NCI-H2196 treated with DMSO at 0.1 percent for 48 hours (cell line): ENCODE results near the gene RB1.

Experiments
- DNase-seq: peaks from one replicate; lab custom pipeline; 2025; ENCODE audit not compliant: unreplicated experiment; lab: John Stamatoyannopoulos, UW

The RB1 gene

DNA sequence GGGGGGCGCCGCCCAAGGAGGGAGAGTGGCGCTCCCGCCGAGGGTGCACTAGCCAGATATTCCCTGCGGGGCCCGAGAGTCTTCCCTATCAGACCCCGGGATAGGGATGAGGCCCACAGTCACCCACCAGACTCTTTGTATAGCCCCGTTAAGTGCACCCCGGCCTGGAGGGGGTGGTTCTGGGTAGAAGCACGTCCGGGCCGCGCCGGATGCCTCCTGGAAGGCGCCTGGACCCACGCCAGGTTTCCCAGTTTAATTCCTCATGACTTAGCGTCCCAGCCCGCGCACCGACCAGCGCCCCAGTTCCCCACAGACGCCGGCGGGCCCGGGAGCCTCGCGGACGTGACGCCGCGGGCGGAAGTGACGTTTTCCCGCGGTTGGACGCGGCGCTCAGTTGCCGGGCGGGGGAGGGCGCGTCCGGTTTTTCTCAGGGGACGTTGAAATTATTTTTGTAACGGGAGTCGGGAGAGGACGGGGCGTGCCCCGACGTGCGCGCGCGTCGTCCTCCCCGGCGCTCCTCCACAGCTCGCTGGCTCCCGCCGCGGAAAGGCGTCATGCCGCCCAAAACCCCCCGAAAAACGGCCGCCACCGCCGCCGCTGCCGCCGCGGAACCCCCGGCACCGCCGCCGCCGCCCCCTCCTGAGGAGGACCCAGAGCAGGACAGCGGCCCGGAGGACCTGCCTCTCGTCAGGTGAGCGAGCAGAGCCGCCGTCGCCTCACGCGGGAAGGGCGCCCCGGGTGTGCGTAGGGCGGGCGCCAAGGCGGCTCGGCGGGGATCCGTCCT, at the start of gene RB1:
TSS of gene RB1 (plus strand) at position 393 of the 784 bp plus-strand sequence. CDS start at position 555, 162 bp downstream.
- peak; percentile 48 for DNase-seq

DNA sequence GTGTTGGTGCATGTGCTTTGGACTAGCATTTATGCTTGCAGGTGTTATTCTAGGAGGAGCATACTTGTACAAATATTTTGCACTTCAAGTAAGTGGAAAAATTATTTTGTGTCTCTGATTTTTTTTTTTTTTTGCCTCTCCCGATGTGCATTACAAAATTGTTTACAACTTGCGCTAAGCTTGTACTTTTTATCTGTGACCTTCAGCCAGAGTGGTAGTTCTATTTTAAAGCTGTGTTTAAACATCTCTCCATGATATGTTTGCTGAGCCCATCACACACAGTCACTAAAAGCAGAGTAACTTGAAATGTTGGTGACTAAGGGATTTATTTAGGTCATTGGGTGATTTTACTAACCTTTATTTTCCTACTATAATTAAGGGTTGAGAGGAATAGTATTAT, 49.7 kb upstream of the RB1 start:
- DNase-seq: no peak

DNA sequence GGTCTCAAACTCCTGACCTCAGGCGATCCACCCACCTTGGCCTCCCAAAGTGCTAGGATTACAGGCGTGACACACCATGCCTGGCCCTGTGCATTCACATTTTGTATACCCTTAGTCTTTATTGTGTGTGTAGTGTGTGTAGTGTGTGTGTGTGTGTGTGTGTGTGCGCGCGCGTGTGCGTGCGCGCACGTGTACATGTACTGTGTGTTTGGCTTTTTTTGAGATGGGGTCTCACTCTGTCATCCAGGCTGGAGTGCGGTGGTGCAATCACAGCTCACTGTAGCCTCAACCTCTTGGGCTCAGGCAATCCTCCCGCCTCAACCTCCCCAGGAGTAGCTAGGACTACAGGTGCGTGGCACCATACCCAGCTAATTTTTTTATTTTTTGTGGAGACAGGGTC, 48.5 kb upstream of the RB1 start:
- DNase-seq: no peak

DNA sequence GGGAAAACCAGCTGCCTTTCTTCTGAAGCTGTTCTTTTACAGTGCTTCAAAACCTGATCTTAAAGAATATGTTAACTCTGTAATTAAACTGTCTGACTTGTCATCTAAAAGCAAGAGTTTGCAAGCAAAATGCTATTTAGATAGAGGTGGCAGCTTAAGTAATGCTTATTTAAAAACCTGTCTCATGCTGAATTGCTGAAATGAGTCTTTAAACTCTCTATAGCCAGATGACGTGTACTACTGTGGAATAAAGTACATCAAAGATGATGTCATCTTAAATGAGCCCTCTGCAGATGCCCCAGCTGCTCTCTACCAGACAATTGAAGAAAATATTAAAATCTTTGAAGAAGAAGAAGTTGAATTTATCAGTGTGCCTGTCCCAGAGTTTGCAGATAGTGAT, 47.6 kb upstream of the RB1 start:
- DNase-seq: no peak

DNA sequence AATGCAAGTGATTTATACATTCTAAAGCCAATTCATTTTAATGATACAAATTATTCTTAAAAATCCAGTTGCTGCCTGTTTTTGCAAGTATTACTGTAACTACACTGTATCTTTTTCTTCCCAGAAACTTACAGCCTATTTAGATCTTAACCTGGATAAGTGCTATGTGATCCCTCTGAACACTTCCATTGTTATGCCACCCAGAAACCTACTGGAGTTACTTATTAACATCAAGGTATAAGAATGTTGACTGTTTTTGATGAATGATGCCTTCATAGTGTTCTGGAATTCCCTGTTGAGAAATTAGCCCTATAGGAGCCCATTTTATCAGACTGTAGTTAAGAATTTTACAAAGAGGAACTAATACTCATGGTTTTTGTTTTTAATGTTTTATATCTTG, 45.5 kb upstream of the RB1 start:
- no peak for DNase-seq

DNA sequence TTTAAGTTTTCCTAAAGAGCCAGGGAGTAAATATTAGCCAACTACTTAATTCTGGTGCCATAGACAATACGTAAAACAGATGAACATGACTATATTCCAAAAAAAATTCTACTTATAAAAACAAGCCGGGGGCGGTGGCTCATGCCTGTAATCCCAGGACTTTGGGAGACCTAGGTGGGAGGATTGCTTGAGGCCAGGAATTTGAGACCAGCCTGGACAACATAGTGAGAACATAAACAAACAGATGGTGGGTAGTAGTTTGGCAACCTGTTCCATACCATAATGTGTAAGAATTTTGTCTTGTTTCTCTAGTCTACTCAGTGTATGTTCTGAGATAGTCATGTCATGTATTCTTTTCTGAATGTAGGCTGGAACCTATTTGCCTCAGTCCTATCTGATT, 45.1 kb upstream of the RB1 start:
- DNase-seq: no peak

DNA sequence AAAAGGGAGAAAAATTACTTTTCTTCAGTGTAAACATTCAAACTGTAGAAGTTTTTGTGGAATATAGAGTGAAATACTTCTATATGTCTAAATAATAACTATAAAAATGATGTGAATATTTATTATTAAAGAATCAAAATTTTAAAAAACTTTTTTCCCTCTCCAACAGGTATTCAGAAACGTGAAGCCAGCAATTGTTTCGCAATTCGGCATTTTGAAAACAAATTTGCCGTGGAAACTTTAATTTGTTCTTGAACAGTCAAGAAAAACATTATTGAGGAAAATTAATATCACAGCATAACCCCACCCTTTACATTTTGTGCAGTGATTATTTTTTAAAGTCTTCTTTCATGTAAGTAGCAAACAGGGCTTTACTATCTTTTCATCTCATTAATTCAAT, 42.6 kb upstream of the RB1 start:
- DNase-seq: no peak

DNA sequence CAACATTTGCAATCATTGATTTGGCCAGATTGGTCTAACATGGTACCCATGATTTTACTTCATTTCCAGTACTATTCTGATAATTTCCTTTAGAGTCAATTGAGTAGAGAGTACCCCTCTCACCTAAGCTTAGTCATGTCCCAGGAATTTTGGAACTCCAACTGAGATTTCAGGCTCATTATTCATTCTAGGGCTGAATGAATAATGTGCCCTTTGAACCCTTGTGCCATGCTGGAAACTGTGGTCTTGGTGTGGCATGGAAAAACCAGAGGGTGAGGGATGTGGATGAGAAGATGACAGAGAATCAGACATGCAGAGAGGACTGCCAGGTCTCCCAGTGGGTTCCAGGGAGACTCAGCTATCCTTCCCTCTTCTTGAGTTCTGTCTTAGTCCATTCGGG, 40.4 kb upstream of the RB1 start:
- DNase-seq: no peak

DNA sequence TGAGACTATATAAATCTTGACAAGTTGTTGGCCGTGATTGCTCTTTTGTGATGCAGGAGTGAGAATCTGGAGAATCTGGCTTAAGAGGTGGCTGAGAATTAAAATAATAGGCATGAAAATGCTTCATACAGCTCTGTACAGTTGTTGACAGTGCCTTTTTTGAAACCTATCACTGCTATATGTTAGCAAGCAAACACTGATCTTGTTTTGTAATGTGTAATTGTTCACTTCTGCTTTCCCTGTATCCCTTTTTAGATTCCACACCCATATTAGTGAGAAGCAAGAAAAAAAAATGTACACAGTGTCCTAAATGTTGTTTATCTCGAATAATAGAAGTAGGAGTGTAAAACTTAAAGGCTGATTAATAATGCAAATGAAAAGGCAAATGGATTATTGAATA, 39.5 kb upstream of the RB1 start:
- DNase-seq: no peak

DNA sequence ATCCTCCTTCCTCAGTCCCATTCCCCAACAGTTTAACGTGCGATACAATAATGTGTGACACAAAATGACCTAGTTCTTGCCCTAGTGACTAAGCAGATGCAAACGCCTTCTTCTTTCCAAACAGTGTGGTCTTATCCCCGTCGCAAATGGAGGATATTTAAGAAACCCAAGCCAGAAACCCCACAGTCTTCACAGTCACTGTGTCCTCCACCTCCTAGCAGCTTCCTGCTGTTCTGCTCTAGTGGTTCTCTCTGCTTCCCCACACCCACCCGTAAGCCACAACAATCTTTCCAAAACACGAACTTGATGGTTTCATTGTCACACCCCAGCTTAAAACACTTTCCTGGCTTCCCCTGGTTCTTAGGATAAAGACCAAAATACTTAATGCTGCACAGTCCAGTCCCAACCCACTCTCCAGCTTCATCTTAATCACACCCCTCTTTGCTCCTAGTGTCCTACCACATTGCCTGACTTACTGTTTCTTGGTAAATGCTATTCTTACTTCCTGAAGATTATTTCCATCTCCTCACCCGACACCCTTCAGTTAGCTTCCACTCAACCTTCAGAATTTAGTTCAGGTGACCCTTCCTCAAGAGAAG, 38.2 kb upstream of the RB1 start:
- no peak for DNase-seq

DNA sequence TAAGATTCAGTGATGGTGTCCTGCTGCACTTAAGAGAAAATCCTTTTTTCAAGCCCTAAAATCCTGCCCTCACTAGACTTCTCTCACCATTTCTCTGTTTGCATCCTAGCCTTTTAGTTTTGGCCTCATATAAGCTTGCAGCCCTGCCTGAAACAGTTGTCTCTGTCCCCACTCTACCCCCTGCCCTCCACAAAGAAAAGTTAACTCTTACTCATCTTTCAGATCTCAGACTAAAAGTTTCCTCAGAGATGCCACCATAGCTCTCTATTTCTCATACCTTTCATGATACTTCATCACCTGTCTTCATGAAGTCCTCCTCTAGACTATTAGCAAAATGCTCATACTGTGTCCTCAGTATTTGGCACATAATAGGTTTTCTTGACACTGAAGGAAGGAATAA, 37.4 kb upstream of the RB1 start:
- no peak for DNase-seq

DNA sequence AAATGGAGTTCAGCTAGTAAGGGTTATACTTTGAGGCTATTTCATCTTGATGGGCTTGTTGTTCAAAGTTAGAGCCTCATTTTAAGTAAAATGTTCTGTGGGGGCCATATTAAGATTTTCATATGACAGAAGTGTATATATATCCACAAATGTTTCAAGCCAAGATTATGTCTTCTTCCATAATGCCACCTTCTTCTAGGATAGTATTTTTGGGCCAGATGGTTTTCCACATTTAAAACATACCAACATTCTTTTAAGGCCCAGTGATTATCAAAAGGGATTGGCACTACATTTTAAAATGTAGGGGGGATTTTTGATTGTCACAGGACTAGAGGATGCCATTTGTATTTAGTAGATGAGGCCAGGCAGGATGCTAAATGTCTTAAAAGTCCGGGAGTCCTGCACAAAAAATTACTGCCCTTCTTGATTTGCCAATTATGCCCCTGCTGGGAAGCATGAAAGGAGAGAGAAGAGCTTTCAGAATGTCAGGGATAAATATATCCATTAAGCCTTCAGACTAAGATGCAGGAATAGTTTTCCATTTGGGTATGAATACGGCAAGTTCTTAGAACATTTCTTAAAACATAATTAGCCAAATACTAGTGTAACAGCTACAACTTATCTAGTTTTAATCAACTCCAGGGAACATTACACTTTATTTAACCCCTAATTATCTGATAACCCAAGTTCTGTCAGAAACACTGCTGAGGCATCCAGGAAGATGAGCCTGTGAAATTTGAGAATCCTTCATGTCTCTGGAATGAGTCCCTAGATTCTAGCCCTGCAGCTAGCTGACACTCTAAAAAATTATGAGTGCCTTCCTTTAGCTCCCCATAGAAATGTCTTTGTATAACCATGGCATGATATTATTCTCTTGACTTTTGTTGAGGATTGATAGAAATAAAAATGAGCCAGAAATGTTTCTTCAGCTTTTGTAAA, 36.6 kb upstream of the RB1 start:
- DNase-seq: no peak

DNA sequence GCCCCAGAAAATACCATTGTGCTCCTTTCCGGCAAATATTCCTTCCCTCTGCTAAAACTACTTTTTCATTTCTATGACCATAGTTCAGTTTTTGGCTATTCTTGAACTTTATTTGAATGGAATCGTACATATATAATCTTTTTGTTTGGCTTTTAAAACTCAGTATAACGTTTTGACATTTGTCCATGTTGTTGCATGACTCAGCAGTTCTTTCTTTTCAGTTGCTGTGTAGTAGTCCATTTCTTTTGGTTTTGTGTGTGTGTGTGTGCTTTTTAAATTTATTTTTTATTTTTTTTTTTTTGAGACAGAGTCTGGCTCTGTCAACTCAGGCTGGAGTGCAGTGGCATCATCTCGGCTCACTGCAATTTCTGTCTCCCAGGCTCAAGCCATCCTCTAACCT, 35.5 kb upstream of the RB1 start:
- no peak for DNase-seq

DNA sequence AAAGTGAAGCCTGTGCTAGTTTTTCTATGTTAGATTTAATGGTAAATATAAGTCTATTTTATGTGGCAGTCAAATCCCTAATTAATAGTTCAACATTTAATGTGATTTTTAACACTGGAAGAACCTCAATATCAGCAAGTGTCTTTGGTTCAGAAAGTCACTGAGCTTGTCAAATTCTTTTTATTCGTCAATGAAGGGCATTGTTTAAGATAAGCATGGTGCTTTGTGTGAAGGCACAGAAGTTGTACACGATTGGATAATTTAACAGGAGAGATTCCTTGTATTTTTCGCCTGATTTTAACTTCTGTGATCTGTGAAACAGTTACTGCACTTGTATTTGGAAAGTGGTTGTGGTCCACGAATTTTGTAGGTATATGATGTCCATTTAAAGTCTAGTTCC, 30.2 kb upstream of the RB1 start:
- no peak for DNase-seq

DNA sequence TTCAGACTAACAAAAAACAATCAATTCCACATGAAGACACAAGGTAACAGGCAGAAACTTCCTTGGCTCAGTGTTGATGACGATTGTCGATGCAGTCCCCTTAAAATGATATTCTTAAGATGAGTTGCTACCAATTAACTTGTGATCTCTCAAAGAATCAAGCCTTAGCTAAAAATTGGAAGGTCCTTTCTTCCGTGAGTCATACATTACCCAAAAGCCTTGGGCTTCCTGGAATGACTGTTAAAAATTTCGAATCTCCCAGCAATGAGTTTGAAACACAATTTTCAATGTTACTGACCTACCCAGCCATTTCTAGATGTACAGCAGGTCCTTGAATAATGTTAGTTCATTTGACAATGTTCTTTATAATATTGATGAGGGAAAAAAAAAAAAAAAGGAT, 28.0 kb upstream of the RB1 start:
- DNase-seq: no peak

DNA sequence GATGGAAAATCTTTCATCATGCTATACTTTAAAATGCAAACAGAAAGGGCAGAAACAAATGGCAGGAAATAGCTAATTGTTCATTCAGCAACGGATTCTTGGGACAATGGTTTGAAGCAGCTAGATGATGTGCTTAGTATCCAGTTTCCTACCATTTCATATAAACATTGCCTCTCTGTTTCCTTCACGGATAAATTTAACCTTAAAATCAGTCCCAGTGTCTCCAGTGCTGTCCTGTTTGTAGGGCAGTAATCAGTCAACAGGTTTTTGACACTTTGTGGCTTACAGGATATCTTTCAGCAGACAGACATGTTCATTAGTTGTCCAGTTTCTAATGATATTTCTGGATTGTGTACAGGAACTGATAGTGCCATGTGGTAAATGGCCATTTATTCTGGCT, 24.7 kb upstream of the RB1 start:
- no peak for DNase-seq

DNA sequence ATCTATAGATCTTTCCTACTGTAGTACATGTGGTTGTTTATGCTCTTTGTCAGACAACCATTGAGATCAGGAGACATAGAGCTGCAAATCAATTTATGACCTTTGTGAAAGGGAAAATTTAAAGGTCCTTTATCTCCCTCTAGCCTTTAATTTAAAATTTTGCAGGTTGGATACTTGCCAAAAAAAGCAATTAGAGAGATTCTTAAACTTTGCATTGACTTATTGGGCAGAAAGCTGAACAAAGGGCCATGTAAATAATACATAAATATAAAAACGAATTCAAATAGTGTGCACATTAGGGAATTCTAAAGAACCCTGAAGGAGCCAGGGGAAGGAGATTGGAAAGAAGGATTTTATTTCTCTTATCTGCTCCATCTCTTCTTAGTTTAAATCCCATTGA, 22.0 kb upstream of the RB1 start:
- no peak for DNase-seq

DNA sequence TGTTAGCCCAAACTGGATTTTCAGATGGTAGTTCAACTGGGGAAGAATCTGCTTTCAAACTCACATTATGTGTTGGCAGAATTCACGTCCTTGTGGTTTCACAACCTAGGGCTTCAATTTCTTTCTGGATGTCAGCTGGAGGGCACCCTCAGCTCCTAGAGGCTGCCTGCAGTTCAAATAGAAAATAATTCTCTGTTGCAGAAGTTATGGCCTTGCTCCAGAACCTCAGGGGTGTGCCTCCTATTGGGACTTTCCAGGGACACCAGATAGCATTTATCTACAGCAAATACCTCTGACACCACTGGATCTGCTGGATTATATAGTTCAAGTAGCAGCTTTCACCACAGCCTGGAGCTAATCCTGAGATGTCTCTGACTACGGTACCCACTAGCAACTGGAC, 11.8 kb upstream of the RB1 start:
- no peak for DNase-seq

DNA sequence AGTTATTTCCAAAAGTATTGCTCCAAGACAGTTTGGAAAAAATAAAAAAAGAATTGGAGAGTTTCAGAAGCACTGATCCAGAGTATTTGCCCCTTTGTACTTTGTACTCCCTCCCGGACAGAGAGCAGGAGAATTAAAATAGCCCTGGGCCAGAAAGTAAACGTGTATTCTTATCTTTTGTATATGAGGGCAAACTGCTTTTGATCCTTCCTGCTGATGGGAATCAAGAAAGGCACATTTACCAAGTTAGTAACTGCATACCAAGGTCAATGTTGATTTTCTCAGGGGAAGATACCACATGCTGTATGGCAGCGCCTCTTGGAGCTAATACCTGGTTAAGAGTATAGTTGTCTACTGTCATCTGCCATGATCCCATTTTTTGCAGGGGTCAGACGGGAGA, 10.9 kb upstream of the RB1 start:
- no peak for DNase-seq

DNA sequence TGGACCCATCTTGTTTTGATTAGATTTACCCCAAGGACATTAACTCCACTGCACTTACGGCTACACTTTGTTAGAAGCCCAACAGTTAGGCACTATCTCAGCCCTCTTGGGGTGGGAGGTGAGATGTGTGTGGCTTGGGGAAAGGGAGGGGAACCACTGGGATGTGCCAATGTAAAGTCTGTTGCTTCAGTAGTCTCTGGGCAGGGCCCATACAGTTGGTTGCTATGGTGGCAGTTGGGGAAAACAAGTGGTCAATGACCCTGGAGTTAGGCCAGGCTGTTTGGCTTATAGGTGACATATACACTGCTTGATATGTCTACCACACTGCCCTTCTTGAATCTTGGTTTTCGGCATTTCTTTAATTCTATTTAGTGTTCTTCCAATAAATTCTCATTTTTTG, 8.9 kb upstream of the RB1 start:
- DNase-seq: no peak

DNA sequence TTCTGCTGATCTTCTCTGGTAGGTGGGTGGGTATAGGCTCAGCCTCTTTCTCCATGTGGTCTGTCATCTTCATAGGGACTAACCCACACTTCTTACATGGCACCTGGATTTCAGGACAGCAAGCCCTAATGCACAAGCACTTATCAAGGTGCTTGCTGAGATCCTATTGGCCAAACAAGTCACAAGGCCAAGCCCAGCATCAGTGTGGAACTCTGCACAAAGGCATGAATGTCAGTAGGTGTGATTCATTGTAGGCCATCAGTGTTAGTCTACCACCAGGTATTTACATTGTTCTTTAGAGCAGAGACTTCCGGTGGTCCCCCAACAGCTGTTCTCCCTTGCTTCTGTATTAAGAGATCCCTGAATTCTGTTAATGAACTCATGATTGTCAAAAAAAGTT, 8.3 kb upstream of the RB1 start:
- DNase-seq: no peak

DNA sequence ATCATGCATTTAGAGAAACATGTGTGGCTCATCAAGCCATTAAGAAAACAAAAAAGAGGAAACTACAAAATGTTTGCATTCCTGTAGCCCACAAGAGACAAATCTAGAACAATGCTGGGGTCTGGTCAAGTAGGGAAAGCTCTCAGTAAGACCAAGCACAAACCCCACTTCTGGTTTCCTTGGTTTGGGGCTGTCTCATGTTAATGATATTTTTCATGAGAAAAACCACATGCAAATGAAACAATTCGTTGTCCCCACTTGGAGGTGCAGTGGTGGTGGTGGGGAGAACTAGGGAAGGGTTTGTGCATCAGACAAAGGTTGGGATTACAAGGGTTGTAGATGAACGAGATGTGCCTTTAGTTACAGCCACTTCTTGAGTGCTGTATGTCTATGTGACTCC, 7.0 kb upstream of the RB1 start:
- DNase-seq: no peak
